HCT116 (cell line): ENCODE data around the gene FNDC3A. TPM values are rescaled to one million over a fixed set of nuclear protein-coding genes. Genes with fewer than 3 reads are reported as not detected.

Experiments used
- ATAC-seq: fragments of 200-7000 bp; cut with Tn5 transposase; 2 replicates; pipeline ENCODE4 v1.9.1; 2020; ENCODE audit warnings: mild to moderate bottlenecking, moderate library complexity
- BruUV-seq: library from RNA; stranded (reverse); fragments of 400-500 nt; replicated peaks from 2 replicates; lab custom pipeline; 2021; lab: Mats Ljungman, UMichigan
- CTCF ChIA-PET: fragments of 300-600 bp; sonication (Branson Sonifier 250); formaldehyde crosslinking; loops from one replicate; lab custom pipeline; 2021; ENCODE audit warnings: antibody characterized with exemption; lab: Charles Lee
- POLR2A ChIA-PET: fragments of 300-600, 350-600 bp; sonication (Branson Sonifier 250); formaldehyde crosslinking; loops from one replicate; lab custom pipeline; 2021; ENCODE audit warnings: antibody characterized with exemption; lab: Charles Lee
- RAD21 ChIA-PET, 2 experiments: fragments of 300-600 bp; sonication (Branson Sonifier 250); formaldehyde crosslinking; loops; one replicate each; lab custom pipeline; 2023; ENCODE audit warnings: low total read pairs in 2 of 2; ENCODE audit not compliant: uncharacterized antibody in 2 of 2, unreplicated experiment in 2 of 2, low non-redundant PET in 1 of 2; lab: Charles Lee
- DNase-seq: peaks from one replicate; pipeline ENCODE4 v3.0.0-alpha.2; 2010; ENCODE audit warnings: low read depth, low spot score
- H2AFZ ChIP-seq: fragments of 200-600 bp; shearing (Covaris generic), sonication (generic); 2 replicates; pipeline ENCODE4 v1.6.1; 2017; ENCODE audit warnings: low read depth, mixed run types, mixed read lengths, antibody characterized with exemption, low read length; ENCODE audit not compliant: poor library complexity, severe bottlenecking
- H3K27ac ChIP-seq: 2 replicates; pipeline ENCODE4 v1.5.1; 2012; ENCODE audit warnings: low read depth, low read length
- H3K27me3 ChIP-seq: fragments of 200-600 bp; sonication (generic); 2 replicates; pipeline ENCODE4 v1.6.1; 2016; ENCODE audit warnings: mixed run types, low read length, mixed read lengths; ENCODE audit not compliant: insufficient read depth
- H3K36me3 ChIP-seq, 2 experiments: fragments of 200-500 bp in 1 of 2; fragments of 200-600 bp in 1 of 2; sonication (Bioruptor generic) in 1 of 2; sonication (generic) in 1 of 2; 2 replicates each; pipeline versions ENCODE4 v1.5.1 to v1.6.1; 2014 to 2016; ENCODE audit warnings: low read length in 2 of 2, inconsistent platforms in 1 of 2, mixed read lengths in 1 of 2, mixed run types in 1 of 2; ENCODE audit not compliant: insufficient read depth in 2 of 2, control insufficient read depth in 1 of 2
- H3K4me1 ChIP-seq, 2 experiments: fragments of 200-600 bp in 1 of 2; sonication (generic) in 1 of 2; 2 replicates each; pipeline versions ENCODE4 v1.5.1 to v1.6.1; 2012 to 2017; ENCODE audit warnings: low read length in 2 of 2, inconsistent platforms in 1 of 2, mild to moderate bottlenecking in 1 of 2, mixed read lengths in 1 of 2, mixed run types in 1 of 2, moderate library complexity in 1 of 2; ENCODE audit not compliant: insufficient read depth in 2 of 2, control insufficient read depth in 1 of 2
- H3K4me2 ChIP-seq: fragments of 200-600 bp; sonication (generic); 2 replicates; pipeline ENCODE4 v1.6.1; 2017; ENCODE audit warnings: mixed run types, low read length, mixed read lengths
- H3K4me3 ChIP-seq, 2 experiments: fragments of 200-600 bp in 1 of 2; sonication (generic) in 1 of 2; replicated peaks in 1 of 2; 2 replicates each; pipeline ENCODE4 v1.5.1; 2011 to 2016; ENCODE audit warnings: low read length in 2 of 2, control low read depth in 1 of 2, low read depth in 1 of 2, mild to moderate bottlenecking in 1 of 2, mixed read lengths in 1 of 2, mixed run types in 1 of 2
- H3K79me2 ChIP-seq: fragments of 200-600 bp; sonication (generic); 2 replicates; pipeline ENCODE4 v1.6.1; 2017; ENCODE audit warnings: mild to moderate bottlenecking, mixed run types, low read length, moderate library complexity, mixed read lengths; ENCODE audit not compliant: insufficient read depth
- H3K9ac ChIP-seq: fragments of 200-600 bp; sonication (generic); 2 replicates; pipeline ENCODE4 v1.6.1; 2016; ENCODE audit warnings: low read length, mixed read lengths
- H3K9me2 ChIP-seq: fragments of 200-600 bp; sonication (generic), shearing (Covaris generic); 2 replicates; pipeline ENCODE4 v1.6.1; 2017; ENCODE audit warnings: mixed run types, mild to moderate bottlenecking, moderate library complexity; ENCODE audit not compliant: insufficient read depth
- H3K9me3 ChIP-seq, 2 experiments: fragments of 200-500 bp in 1 of 2; fragments of 200-600 bp in 1 of 2; sonication (Bioruptor generic) in 1 of 2; sonication (generic) in 1 of 2; 2 replicates each; pipeline ENCODE4 v1.6.1; 2014 to 2017; ENCODE audit warnings: low read length in 2 of 2, mixed read lengths in 2 of 2, inconsistent platforms in 1 of 2, low read depth in 1 of 2, mild to moderate bottlenecking in 1 of 2, mixed run types in 1 of 2, moderate library complexity in 1 of 2; ENCODE audit not compliant: control insufficient read depth in 1 of 2, insufficient read depth in 1 of 2
- H4K20me1 ChIP-seq: fragments of 200-600 bp; sonication (generic), shearing (Covaris generic); 2 replicates; pipeline ENCODE4 v1.6.1; 2017; ENCODE audit warnings: mixed run types, mild to moderate bottlenecking, moderate library complexity; ENCODE audit not compliant: insufficient read depth
- CBX3 ChIP-seq: IDR thresholded peaks from 2 replicates; pipeline ENCODE4 v1.6.1; 2012; ENCODE audit warnings: low read depth
- CEBPB ChIP-seq: IDR thresholded peaks from 2 replicates; pipeline ENCODE4 v1.6.1; 2012; ENCODE audit warnings: low read depth
- EZH2phosphoT487 ChIP-seq: fragments of 200-600 bp; IDR thresholded peaks from 2 replicates; pipeline ENCODE4 v1.6.1; 2018; ENCODE audit warnings: antibody characterized with exemption, borderline replicate concordance
- JUND ChIP-seq: IDR thresholded peaks from 2 replicates; pipeline ENCODE4 v1.6.1; 2012
- POLR2A ChIP-seq: IDR thresholded peaks from 2 replicates; pipeline ENCODE4 v1.7.0; 2011; ENCODE audit warnings: borderline replicate concordance; ENCODE audit not compliant: insufficient read depth, insufficient read length; ENCODE audit errors: extremely low read depth
- RAD21 ChIP-seq: IDR thresholded peaks from 2 replicates; pipeline ENCODE4 v1.6.1; 2012; ENCODE audit warnings: low read depth, mild to moderate bottlenecking
- SP1 ChIP-seq: IDR thresholded peaks from 2 replicates; pipeline ENCODE4 v1.6.1; 2012; ENCODE audit warnings: low read depth
- TCF7L2 ChIP-seq: IDR thresholded peaks from 2 replicates; pipeline ENCODE4 v1.7.0; 2011; ENCODE audit warnings: borderline replicate concordance, inconsistent platforms; ENCODE audit not compliant: insufficient read depth, insufficient read length; ENCODE audit errors: extremely low read depth
- YY1 ChIP-seq: IDR thresholded peaks from 2 replicates; pipeline ENCODE4 v1.6.1; 2011; ENCODE audit warnings: low read length, low read depth, moderate library complexity, mild to moderate bottlenecking; ENCODE audit not compliant: insufficient replicate concordance; ENCODE audit errors: extremely low read depth
- intact Hi-C: fragments of 100-400 bp; cut with micrococcal nuclease; formaldehyde crosslinking; loops from 2 replicates; pipeline ENCODE4 v1.10.0; 2022
- total RNA-seq: library from RNA; stranded (reverse); gene quantifications from one replicate; pipeline ENCODE4 v1.2.1, GENCODE V29; 2021; ENCODE audit not compliant: unreplicated experiment
- TF ChIP-seq, protein P1 (sequence below): IDR thresholded peaks from 2 replicates; pipeline ENCODE4 v1.6.1; 2012
- TF ChIP-seq, protein P2 (sequence below): IDR thresholded peaks from 2 replicates; pipeline ENCODE4 v1.6.1; 2012; ENCODE audit warnings: low read depth
- TF ChIP-seq, protein P3 (sequence below), 3 experiments: fragments of 200-600 bp in 1 of 3; sonication (generic) in 1 of 3; IDR thresholded peaks in 2 of 3; conservative IDR thresholded peaks in 1 of 3; 2 replicates each; pipeline ENCODE4 v1.5.1; 2012 to 2017; ENCODE audit warnings: low read depth in 2 of 3, low read length in 2 of 3, antibody characterized with exemption in 1 of 3, borderline replicate concordance in 1 of 3, control low read depth in 1 of 3, mild to moderate bottlenecking in 1 of 3, mixed read lengths in 1 of 3, mixed run types in 1 of 3, moderate library complexity in 1 of 3; ENCODE audit not compliant: insufficient read depth in 1 of 3

FNDC3A gene
- total RNA-seq, 1 experiment from 2014 or later: 30.5 TPM

DNA sequence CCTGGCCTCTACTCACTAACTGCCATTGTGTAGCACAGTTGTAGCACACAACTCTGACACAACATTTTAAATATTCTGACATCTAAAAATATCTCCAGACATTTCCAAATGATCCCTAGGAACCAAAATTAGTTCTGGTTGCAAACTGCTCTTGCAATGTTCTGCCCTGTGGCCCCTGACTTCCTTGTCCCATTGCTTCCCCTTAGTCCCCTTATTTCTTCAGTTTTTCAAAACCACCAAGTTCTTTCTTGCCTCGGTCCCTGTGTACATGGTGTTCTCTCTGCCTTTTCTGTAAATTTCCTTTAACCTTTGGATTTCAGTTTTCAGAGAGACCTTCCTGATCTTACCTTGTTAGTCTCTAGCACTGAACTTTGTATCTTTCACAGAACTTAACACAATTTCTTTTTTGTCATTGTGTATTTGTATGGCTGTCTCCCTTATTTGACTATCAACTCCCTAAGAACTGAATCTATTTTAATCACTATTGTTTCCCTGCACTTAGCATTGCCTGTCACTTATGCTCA is 156.8 kb downstream of the FNDC3A start:
- H3K27ac ChIP-seq: no peak overlapping the region
- intact Hi-C loops: no loop called here
- no peak for ATAC-seq

More for the DNA sequence above, 156.8 kb downstream of the FNDC3A start:
- no peak overlapping the region for H3K4me3 ChIP-seq
- ChIA-PET CTCF (no interaction called here), POLR2A (no interaction called here), RAD21 (no interaction called here)
- DNase-seq: no peak
- no peaks in the 10 kb centered on the region for H3K27me3 ChIP-seq
- peaks cover 13 to 31% of the 10 kb centered on the region in 2 experiments for H3K36me3 ChIP-seq
- H2AFZ ChIP-seq: no peak overlapping the region
- TF ChIP-seq YY1 (no peak), CBX3 (no peak), RAD21 (no peak), POLR2A (no peak), SP1 (no peak), CEBPB (no peak), TCF7L2 (no peak), JUND (no peak), EZH2phosphoT487 (no peak)
- TF ChIP-seq, protein P1, sequence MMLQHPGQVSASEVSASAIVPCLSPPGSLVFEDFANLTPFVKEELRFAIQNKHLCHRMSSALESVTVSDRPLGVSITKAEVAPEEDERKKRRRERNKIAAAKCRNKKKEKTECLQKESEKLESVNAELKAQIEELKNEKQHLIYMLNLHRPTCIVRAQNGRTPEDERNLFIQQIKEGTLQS: no peak
- TF ChIP-seq, protein P2, sequence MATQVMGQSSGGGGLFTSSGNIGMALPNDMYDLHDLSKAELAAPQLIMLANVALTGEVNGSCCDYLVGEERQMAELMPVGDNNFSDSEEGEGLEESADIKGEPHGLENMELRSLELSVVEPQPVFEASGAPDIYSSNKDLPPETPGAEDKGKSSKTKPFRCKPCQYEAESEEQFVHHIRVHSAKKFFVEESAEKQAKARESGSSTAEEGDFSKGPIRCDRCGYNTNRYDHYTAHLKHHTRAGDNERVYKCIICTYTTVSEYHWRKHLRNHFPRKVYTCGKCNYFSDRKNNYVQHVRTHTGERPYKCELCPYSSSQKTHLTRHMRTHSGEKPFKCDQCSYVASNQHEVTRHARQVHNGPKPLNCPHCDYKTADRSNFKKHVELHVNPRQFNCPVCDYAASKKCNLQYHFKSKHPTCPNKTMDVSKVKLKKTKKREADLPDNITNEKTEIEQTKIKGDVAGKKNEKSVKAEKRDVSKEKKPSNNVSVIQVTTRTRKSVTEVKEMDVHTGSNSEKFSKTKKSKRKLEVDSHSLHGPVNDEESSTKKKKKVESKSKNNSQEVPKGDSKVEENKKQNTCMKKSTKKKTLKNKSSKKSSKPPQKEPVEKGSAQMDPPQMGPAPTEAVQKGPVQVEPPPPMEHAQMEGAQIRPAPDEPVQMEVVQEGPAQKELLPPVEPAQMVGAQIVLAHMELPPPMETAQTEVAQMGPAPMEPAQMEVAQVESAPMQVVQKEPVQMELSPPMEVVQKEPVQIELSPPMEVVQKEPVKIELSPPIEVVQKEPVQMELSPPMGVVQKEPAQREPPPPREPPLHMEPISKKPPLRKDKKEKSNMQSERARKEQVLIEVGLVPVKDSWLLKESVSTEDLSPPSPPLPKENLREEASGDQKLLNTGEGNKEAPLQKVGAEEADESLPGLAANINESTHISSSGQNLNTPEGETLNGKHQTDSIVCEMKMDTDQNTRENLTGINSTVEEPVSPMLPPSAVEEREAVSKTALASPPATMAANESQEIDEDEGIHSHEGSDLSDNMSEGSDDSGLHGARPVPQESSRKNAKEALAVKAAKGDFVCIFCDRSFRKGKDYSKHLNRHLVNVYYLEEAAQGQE: no peak
- TF ChIP-seq, protein P3, sequence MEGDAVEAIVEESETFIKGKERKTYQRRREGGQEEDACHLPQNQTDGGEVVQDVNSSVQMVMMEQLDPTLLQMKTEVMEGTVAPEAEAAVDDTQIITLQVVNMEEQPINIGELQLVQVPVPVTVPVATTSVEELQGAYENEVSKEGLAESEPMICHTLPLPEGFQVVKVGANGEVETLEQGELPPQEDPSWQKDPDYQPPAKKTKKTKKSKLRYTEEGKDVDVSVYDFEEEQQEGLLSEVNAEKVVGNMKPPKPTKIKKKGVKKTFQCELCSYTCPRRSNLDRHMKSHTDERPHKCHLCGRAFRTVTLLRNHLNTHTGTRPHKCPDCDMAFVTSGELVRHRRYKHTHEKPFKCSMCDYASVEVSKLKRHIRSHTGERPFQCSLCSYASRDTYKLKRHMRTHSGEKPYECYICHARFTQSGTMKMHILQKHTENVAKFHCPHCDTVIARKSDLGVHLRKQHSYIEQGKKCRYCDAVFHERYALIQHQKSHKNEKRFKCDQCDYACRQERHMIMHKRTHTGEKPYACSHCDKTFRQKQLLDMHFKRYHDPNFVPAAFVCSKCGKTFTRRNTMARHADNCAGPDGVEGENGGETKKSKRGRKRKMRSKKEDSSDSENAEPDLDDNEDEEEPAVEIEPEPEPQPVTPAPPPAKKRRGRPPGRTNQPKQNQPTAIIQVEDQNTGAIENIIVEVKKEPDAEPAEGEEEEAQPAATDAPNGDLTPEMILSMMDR (IDR thresholded peaks at IDR 0.05 in 2 of 3, conservative IDR thresholded peaks at IDR 0.05 in 1 of 3; ENCODE audit: borderline replicate concordance in 1 of 3, insufficient read depth in 1 of 3, low read depth in 2 of 3, low read length in 2 of 3): no peak
- H3K9ac ChIP-seq: no peak overlapping the region
- H4K20me1 ChIP-seq: no peaks in the 10 kb centered on the region
- H3K9me2 ChIP-seq: no peaks in the 10 kb centered on the region
- no TSS peak for BruUV-seq
- no peaks in the 10 kb centered on the region for H3K4me1 ChIP-seq
- H3K79me2 ChIP-seq: no peaks in the 10 kb centered on the region
- no peaks in the 10 kb centered on the region for H3K9me3 ChIP-seq
- no peak overlapping the region for H3K4me2 ChIP-seq
